NCI-H82 treated with DMSO at 0.1 percent for 48 hours (cell line): ENCODE measurements around the gene CDH23.

Source experiments
- DNase-seq: peaks from one replicate; lab custom pipeline; 2025; ENCODE audit not compliant: unreplicated experiment; lab: John Stamatoyannopoulos, UW

The CDH23 gene

DNA sequence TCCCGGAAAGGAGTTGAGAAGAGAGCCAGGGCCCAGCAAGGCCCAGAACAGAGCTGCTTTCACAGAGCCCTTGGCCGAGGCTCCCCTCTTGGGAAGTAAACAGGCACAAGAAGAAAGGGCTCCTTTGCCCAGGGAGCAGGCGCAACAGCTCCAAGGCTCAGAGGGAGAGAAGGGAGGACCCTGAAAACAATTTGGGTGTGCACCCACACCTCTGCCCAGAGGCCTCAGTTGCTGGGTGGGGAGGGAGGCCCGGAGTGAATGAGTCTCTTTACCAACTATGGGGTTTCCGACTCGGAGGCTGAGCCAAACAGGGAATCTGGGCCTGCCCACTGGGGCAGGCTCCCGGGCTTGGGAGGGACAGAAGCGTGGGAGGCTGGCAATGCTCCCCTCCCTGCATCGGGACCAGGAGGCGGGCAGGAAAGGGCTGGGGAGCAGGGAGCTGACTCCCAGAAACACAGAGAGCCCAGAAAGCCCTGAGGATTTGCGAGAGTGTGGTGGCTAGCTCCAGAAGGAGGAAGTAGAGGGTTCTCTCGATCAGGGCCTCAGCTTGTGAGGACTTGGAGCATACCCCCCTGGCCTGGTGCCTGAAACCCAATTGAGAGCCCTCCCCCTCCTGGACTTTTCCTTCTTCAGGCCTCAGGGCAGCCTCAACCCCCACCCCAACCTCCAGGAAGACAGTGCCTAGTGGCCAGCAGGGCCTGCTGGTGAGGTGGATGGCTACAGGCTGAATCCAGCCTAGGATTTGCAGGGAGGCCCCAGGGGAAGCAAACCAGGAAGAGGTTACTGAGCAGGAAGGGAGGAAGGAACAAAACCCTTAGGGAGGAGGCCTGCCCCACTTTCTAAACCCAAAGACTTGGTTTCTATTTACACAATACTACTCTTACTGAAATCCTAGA, 316.7 kb downstream of the CDH23 start:
- no peak for DNase-seq

DNA sequence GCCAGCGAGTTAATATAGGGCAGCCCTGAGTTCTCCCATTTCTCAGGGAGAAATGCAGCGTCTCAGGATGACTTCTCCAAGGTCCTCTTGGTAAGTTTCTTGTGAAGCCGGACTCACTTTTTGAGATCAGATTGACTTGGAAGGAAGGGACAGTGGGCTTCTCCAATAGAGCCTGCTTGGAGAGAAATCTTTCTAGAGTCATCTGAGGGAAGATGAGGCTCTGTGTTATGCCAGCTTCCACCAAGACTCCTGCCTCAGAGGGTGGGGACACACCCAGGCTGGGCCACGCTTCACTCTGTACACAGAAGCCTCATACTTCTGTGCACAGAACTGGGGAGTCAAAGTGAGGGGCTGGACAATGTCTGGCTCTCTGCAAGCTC, 317.3 kb downstream of the CDH23 start:
- DNase-seq, result no peak

DNA sequence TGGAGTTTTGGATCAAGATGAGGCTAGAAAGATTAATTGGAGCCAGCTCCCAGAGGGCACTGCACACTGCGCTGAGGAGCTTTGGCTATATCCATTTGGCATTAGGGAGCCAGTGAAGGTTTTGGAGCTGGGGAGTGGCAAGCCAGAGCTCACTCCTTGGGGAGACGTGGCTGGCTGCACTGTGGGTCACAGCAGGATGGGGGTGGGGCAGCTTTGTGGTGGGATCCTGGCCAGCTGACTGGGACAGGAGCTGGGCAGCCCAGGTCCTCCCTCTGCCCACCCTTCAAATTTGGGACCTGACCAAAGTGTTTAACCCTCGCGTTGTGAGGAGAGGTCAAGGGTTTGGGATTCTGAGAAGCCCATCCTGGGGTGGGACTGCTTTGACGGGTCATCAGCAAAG, 317.9 kb downstream of the CDH23 start:
- DNase-seq, result no peak

DNA sequence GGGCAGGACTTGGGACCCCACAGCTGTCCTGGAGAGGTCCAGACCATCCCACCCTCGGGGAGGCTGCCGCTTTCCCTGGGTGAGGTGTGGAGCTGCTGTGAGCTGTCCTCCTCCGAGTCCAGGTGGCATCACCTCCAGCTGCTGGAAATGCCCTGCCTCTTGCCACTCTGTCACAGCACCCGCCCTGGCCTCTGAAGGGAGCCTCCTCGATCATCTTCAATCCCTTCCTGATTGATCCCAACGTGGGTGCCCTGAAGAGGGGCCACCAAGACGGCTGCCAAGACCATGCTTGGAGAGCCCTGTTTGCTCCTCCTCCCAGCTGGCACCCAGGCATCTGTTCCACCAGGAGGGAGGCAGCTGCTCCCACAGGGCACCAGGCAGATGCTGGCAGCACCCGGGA, 318.3 kb downstream of the CDH23 start:
- DNase-seq, result no peak

DNA sequence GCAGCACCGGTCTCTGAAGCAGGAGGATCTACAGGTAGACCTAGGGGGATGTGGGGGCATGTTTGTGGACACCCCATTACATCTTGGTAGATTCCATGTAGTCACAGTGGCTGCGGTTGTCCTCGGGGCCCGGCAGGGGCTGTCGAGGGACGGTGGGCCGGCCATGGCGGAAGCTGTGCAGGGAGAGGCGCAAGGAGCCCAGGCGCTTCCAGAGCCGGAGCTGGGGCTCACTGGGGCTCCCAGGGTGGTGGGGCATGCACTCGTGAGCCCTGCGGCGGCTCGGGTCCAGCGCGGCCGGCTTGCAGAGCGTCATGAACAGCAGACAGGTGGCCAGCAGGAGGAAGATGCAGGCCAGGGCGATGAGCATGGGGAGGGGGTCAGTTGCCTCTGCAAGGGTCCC, 319.1 kb downstream of the CDH23 start:
- no peak for DNase-seq

DNA sequence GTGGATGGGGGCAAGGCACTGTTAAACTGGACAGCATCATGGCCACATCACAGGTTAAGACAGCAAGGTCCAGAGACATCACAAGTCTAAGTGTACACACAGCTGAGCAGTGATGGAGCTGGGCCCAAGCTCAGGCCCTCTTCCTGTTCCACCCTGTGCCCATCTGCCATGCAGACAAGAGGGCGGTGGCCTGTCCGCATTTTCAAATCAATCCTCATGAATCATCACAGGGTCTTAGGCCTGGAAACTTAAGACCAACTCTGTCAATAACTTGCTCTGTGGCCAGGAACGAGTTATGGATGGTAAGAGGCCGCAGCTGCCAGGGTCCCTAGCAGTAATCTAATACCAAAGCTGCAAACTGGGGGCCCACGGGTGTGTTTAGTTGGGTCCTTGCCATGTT, 319.7 kb downstream of the CDH23 start:
- no peak for DNase-seq

DNA sequence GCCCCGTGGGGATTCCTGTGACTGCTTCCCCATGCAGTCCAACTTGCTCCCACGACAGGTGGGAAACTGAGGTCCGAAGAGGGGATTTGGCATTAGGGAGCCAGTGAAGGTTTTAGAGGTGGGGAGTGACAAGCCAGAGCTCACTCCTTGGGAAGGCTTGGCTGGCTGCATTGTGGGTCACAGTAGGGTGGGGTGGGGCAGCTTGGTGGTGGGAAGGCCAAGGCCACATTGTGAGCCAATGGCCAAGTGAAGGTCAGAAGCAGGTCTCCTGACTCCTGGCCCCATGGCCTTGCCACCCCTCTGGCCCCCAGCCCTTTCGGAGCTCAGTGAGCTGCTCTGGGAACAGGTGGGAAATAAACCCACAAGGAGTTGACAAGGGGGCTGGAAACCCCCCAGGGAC, 320.3 kb downstream of the CDH23 start:
- no peak for DNase-seq

DNA sequence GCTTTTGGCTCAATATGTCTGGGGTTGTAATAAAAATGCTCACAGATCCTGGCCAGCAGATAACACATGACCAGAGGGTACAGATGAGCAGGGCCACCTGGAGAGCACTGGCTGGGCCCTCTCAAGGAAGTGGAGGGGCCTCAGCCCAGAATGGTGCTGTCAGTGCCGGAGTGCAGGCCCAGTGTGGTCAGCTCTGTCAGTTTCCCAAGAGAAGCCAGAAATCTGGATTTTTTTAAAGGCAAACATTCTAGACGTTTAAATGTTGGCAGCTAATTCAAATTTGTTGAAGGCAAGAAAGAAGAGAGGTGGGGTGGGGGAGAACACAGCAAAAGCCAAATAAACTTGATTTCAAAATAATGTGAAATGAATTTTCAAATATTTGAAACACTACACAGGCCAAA, 320.8 kb downstream of the CDH23 start:
- DNase-seq, result no peak

DNA sequence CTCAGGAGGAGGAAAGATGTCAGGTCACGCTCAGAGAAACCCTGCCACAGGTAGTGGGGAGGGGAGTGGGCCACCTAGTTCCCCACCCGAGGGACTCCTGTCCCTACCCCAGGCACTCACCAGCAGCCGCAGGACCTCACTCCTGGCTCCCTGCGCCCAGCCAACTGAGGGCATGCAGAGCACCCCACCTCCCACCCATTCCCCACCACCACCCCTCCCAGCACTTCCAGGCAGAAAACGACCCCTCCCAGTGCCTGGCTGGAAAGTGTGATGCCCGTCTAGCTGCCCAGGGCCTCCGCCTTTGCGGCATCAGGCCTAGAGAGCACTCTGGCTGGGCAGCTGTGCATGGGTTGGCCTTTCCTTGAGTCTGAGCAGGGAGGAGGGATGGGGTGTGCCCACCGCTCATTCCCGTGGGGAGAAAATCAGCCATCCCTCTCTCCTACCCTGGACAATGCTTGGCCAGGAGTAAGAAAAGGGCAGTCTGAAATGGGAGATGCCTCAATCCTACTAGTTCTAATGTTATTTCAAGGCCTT, 321.5 kb downstream of the CDH23 start:
- no peak for DNase-seq

DNA sequence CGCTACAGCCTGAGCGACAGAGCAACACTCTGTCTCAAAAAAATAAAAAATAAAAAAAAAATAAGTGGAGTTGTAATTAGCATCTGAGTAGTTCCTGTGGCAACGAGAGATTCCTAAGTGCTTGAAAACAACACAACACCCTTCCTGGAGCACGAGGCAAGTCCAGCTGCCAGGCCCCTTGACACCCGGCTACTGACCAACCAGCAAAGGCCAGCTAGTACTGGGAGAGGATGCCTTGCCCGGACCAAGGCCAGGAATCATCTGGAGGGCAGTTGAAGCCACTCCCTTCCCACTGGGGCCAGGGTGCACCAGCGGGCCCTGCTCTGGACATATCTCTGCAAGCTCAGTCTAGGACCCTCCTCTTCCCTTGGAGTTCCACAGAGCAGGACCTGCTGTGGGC, 322.3 kb downstream of the CDH23 start:
- no peak for DNase-seq

DNA sequence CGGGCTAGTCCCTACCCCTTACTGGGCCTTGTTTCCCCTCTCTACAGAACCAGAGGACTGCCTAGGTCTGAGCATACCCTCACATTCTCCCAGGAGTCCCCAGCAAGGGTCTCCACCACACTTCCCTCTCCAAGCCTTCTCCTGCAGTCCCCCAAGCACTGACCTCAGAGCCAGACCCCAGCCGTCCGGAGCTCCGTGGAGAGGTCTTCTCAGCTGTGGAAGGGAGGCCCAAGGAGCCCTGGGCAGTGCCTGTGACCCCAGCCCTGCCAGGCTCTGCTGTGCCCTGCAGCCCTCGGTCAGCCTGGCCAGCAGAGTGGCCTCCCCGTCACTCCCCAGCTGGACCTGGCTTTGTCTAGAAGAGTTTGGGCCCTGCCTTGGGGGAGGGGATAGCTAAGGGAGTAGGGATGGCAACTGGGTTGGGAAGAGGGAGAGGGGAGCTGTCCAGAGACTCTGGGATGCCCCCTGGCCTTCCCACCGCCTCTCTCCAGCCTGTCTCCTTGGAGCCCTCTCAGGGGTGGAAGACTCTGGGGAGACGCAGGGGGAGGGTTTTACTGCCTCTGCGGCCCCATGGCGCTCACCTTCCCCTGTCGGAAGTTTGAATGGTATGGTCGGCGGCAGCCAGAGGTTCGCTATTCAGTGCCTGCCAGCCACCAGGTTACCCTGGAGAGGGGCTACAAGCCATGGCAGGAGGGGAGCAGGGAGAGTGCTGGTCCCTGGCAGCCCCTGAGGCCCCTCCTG, 322.9 kb downstream of the CDH23 start, which contains the start of gene C10orf105:
C10orf105 (minus strand) TSS at position 315 of the 738 bp plus-strand sequence. CDS start 3,441 bp downstream, outside the sequence.
- no peak for DNase-seq

DNA sequence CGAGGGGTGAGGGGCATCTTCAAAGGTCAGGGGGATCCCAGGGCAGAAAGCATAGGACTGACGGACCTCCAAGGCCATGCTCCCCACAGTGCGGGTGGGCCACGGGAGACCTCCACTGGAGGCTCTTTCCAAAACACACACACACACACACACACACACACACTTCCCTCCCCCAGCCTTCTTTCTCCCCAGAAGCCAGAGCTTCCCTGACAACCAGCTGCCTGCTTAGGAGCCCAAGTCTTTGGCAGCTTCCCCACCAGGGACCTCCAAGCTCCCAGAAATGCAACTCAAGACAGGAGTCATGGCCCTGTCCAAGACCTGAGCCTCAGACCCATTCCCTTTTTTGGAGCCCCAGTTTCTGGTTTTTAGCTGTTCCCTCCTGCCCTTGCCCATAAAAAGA, 323.6 kb downstream of the CDH23 start:
- DNase-seq, result no peak

DNA sequence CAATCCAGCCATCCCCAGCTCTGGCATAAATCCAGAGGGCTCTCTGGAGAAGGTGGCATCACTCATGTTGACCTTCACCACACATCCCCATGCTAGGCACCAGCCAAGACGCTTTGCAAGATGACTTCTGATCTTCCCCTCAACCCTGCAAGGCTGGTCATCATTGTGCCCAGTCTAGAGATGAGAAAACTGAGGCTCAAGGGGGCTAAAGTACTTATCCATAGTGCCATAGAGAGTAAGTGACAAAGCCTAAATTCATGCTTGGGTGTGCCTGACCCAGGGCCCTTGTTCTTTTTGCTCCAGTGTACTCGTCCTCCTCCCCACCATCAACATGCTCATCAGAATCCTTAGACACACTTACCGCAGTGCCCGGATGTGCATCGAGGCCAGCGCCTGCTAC, 324.6 kb downstream of the CDH23 start:
- DNase-seq, result no peak

DNA sequence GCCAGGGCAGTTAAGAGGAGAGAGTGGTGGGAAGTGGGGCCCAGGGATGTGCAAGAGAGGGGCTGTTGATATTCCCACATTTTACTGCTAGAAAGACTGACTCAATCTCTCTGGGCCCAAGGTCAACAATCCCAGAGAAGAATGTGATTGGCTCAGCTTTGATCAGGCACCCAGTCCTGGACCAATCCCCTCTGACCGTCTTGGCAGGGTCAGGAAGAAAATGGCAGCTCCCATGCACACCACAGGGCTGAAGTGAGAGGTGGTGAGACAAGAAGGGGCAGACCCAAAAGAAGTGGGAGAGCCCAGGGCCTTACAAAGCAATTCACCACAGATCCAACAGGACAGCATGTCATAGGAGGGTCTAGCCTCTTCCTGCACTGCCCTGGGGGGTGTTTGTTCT, 326.1 kb downstream of the CDH23 start:
- no peak for DNase-seq

DNA sequence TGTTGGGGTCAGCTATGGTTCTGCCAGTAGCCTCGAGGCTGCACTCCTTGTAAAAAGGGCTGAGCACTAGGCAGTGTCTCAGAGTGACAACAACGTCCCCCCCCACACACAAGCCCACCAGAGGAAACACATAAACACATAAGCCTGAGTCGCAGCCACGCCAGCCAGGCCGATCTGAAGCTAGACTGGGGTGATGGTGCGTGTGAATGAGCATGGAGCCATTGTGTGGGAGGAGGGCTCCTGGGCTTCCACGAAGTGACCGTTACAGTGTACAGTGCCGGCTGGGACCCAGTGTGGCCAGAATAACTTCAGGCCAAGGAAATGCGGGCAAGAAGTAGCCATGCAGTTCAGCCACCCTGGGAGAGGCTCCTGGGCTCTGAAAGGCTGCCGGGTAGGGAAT, 326.6 kb downstream of the CDH23 start:
- no peak for DNase-seq

DNA sequence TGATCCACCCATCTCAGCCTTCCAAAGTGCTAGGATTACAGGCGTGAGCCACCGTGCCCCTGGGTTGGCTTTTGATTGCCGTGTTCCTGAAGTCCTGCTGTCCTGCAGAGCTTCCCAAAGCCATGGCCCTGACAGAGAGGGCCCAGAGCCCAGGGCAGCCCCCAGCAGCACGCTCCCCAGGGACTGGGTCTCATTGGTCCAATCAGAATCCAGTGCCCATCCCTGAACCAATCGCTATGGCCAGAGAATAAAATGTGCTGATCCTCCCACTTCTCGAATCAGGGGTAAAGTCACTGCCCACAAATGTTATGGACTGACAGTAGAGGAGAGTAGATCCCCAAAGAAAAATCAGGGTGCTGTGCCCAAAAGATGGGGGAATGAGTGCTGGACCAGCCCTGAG, 327.8 kb downstream of the CDH23 start:
- no peak for DNase-seq

DNA sequence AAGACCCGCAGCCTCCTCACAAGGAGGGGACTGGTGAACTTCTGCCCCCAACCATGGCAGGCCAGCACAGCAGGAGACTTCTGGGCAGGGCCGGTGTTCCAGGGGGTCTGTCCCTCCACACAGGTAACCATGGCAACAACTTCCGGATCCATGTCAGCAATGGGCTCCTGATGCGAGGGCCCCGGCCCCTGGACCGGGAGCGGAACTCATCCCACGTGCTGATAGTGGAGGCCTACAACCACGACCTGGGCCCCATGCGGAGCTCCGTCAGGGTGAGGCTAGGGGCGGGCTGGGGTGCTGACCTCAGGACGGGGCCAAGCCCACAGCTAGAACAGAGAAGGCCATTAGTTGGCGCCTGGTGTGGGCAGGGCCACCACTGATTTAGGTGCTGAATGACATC, 328.5 kb downstream of the CDH23 start:
- no peak for DNase-seq

DNA sequence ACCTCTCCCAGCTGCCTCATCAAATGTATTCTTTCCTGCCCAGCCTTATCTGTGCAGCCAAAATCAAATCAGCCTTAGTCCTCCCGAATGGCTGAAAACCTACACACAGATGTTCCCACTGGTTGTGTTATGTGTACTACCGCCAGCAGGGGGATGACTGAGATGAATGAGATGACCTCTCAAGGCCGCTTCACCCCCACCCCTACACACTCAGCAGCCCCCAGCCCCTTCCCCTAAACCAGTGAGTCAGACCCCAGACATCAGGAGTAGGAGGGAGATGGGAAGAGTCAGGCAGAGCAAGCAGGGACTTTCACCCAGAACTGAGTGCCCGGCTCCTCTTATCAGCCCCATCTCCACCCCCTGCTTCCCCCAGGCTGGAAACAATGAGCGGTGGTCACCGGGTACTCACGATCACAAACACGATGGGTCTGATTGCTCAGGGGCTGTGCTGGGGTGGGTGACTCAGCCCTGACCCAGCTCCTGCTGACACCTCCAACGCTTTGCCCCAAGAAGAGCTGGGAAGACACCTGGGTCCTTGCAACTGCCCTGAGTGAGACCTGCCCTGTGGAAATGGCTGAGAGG, 329.4 kb downstream of the CDH23 start:
- DNase-seq, result no peak

DNA sequence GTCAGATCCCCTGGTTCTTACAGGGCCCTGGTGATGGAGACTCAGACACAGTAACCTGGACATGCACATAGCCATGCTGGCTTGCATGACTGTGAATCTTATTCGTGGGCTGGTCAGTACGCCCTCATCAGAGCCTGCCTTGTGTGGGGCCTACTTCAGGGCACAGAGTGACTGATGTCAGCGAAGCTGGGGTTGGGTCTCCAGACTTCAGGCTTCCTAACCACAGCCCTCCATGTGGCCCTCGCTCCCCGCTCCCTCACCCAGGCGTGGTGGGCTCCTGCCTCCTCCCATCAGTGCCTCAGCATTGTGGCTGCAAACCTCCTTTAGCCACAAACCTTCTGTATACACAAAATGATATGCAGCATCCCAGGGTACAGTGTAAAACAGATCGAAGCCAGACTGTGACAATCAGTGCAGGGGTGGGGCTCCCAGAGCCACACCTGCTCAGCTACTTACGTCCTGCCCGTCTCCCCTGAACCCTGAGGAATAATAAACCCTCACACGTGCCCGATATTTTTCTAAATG, 329.9 kb downstream of the CDH23 start:
- no peak for DNase-seq

DNA sequence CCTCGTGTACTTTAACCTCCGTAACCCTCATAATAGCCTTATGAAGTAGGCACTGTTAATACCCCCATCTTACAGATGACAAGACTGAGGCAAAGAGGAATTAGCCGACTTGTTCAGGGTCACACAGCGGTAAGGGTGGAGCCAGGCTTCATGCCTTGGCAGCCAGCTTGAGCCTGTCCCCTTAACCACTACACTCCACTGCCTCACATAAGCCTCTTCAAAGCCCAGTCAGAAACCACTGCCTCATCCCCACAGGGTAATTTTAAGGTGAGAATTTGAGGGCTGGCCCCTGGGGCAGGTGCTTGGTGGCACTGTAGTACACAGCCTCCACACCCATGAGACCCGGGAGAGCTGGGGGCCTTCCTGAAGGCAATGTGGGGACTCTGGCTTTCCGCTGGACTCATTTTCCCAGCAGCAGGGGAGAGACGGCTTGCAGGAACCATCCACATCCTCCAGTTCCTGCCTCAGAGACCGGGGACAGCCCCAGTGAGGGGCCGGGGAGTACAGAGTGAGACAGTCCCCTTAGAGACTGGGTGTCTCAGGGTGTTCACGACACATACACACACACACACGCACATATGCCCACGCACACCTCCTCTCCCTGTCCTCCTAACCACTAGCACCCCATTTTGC, 330.5 kb downstream of the CDH23 start:
- no peak for DNase-seq
